A549 (cell line): ENCODE results near the gene GFOD2.

Source experiments
- BHLHE40 ChIP-seq: IDR thresholded peaks from 2 replicates; pipeline ENCODE4 v1.6.1; 2012; ENCODE audit warnings: low read depth, low read length, inconsistent platforms
- CTCF ChIP-seq: fragments of >200 bp; sonication (Bioruptor Twin); formaldehyde crosslinking; IDR thresholded peaks from 3 replicates; pipeline ENCODE4 v1.5.1; 2016
- MAZ ChIP-seq: fragments of 150-350 bp; IDR thresholded peaks from 2 replicates; pipeline ENCODE4 v1.6.1; 2014; ENCODE audit warnings: antibody characterized with exemption, low read depth, low read length, borderline replicate concordance
- ZC3H11A ChIP-seq: fragments of 450-650 bp; IDR thresholded peaks from 2 replicates; pipeline ENCODE4 v1.6.1; 2014; ENCODE audit warnings: antibody characterized with exemption, mild to moderate bottlenecking

- TF ChIP-seq CTCF (no peak), MAZ (no peak), ZC3H11A (no peak), BHLHE40 (no peak)
Observed at GRCh38 chr16:67683767-67684166, 35.3 kb downstream of the GFOD2 start.
